Endothelial cell of umbilical vein (primary cell): ENCODE data around the gene RTKN. TPM values are rescaled to one million over a fixed set of nuclear protein-coding genes. Genes with fewer than 3 reads are reported as not detected.
A peak's percentile ranks its signal among the peaks of the same experiment; 100 is the strongest.

Experiments
- BruUV-seq: library from RNA; stranded (reverse); fragments of 400-500 nt; replicated peaks from 2 replicates; lab custom pipeline; 2021; lab: Mats Ljungman, UMichigan
- CTCF ChIA-PET: fragments of 300-600, 350-600 bp; sonication (Branson Sonifier 250); formaldehyde crosslinking; loops from one replicate; lab custom pipeline; 2021; ENCODE audit warnings: antibody characterized with exemption, inconsistent platforms; lab: Charles Lee
- POLR2A ChIA-PET: fragments of 300-600, 350-600 bp; sonication (Branson Sonifier 250); formaldehyde crosslinking; loops from one replicate; lab custom pipeline; 2021; ENCODE audit warnings: antibody characterized with exemption, inconsistent platforms; lab: Charles Lee
- DNase-seq: peaks from one replicate; pipeline ENCODE4 v3.0.0-alpha.2; 2011; ENCODE audit warnings: low read depth, low spot score
- FAIRE-seq: peaks from 2 replicates; lab custom pipeline; 2011; peaks lifted over from hg19 to GRCh38; lab: Jason Lieb, UNC
- H2AFZ ChIP-seq: 2 replicates; pipeline ENCODE4 v1.6.0; 2012; ENCODE audit warnings: low read depth, low read length, control low read depth, inconsistent platforms
- H3K27ac ChIP-seq: 2 replicates; pipeline ENCODE4 v1.5.1; 2011; ENCODE audit warnings: low read depth, mild to moderate bottlenecking, control low read depth, low read length, moderate library complexity; ENCODE audit not compliant: insufficient read depth
- H3K27me3 ChIP-seq, 2 experiments: 2 replicates each; pipeline versions ENCODE4 v1.6.0 to v1.6.1; 2011; ENCODE audit warnings: low read length in 2 of 2, mixed read lengths in 1 of 2; ENCODE audit not compliant: control insufficient read depth in 2 of 2, insufficient read depth in 2 of 2
- H3K36me3 ChIP-seq, 2 experiments: 2 replicates in 1 of 2; 3 replicates in 1 of 2; pipeline ENCODE4 v1.5.1; 2011; ENCODE audit warnings: low read length in 2 of 2, mild to moderate bottlenecking in 1 of 2, moderate library complexity in 1 of 2; ENCODE audit not compliant: control insufficient read depth in 2 of 2, insufficient read depth in 2 of 2; ENCODE audit errors: extremely low read depth in 1 of 2
- H3K4me1 ChIP-seq: 3 replicates; pipeline ENCODE4 v1.5.1; 2011; ENCODE audit warnings: mild to moderate bottlenecking, low read length; ENCODE audit not compliant: control insufficient read depth, insufficient read depth; ENCODE audit errors: extremely low read depth
- H3K4me2 ChIP-seq: 2 replicates; pipeline ENCODE4 v1.6.1; 2011; ENCODE audit warnings: low read length, control low read depth, mixed read lengths; ENCODE audit not compliant: insufficient read depth
- H3K4me3 ChIP-seq, 3 experiments: fragments of 200-600 bp in 1 of 3; sonication (generic), shearing (Covaris generic) in 1 of 3; replicated peaks in 1 of 3; 2 replicates each; pipeline ENCODE4 v1.5.1; 2011 to 2016; ENCODE audit warnings: control low read depth in 3 of 3, low read length in 3 of 3, mild to moderate bottlenecking in 2 of 3, inconsistent platforms in 1 of 3, low read depth in 1 of 3, moderate library complexity in 1 of 3; ENCODE audit not compliant: insufficient read depth in 1 of 3
- H3K79me2 ChIP-seq: 2 replicates; pipeline ENCODE4 v1.6.0; 2012; ENCODE audit warnings: low read length, inconsistent platforms; ENCODE audit not compliant: control insufficient read depth, insufficient read depth
- H3K9ac ChIP-seq: replicated peaks from 2 replicates; pipeline ENCODE3; 2011; ENCODE audit warnings: low read length, control low read depth; ENCODE audit not compliant: insufficient read depth; ENCODE audit errors: extremely low read depth
- H3K9me1 ChIP-seq: replicated peaks from 3 replicates; pipeline ENCODE4 v1.6.0; 2011; ENCODE audit warnings: mild to moderate bottlenecking, low read length; ENCODE audit not compliant: control insufficient read depth, insufficient read depth; ENCODE audit errors: extremely low read depth
- H3K9me3 ChIP-seq: replicated peaks from 2 replicates; pipeline ENCODE4 v1.5.1; 2012; ENCODE audit warnings: low read length, inconsistent platforms; ENCODE audit not compliant: control insufficient read depth, insufficient read depth
- H4K20me1 ChIP-seq: replicated peaks from 2 replicates; pipeline ENCODE3; 2011; ENCODE audit warnings: mild to moderate bottlenecking, low read length; ENCODE audit not compliant: control insufficient read depth, insufficient read depth; ENCODE audit errors: extremely low read depth
- CTCF ChIP-seq, 2 donors: IDR thresholded peaks; 1 replicate in 1 of 2; 2 replicates in 1 of 2; pipeline ENCODE4 v1.5.1; 2011; ENCODE audit warnings: low read length in 2 of 2, mild to moderate bottlenecking in 2 of 2, moderate library complexity in 2 of 2, control low read depth in 1 of 2, inconsistent platforms in 1 of 2, low read depth in 1 of 2; ENCODE audit not compliant: insufficient read depth in 1 of 2; ENCODE audit errors: extremely low read depth in 1 of 2
- EZH2 ChIP-seq: IDR thresholded peaks from 2 replicates; pipeline ENCODE4 v1.6.1; 2012; ENCODE audit warnings: borderline replicate concordance, low read depth, mild to moderate bottlenecking, moderate library complexity, low read length, inconsistent platforms; ENCODE audit not compliant: severe bottlenecking
- FOS ChIP-seq: IDR thresholded peaks from 2 replicates; pipeline ENCODE4 v1.6.1; 2011; ENCODE audit warnings: mild to moderate bottlenecking, low read length, moderate library complexity, borderline replicate concordance; ENCODE audit not compliant: insufficient read depth
- GATA2 ChIP-seq: IDR thresholded peaks from 2 replicates; pipeline ENCODE4 v1.7.0; 2011; ENCODE audit warnings: low read depth, mild to moderate bottlenecking, moderate library complexity, mixed read lengths, low read length; ENCODE audit not compliant: insufficient read length, insufficient read depth
- JUN ChIP-seq: IDR thresholded peaks from 2 replicates; pipeline ENCODE4 v1.6.1; 2011; ENCODE audit warnings: borderline replicate concordance, low read depth; ENCODE audit not compliant: insufficient read length, insufficient read depth
- MYC ChIP-seq: IDR thresholded peaks from one replicate; pipeline ENCODE4 v1.6.1; 2011; ENCODE audit warnings: mild to moderate bottlenecking, low read depth, low read length
- POLR2A ChIP-seq: IDR thresholded peaks from 2 replicates; pipeline ENCODE4 v1.6.1; 2012; ENCODE audit warnings: low read depth, mild to moderate bottlenecking, control low read depth, low read length
- POLR2AphosphoS5 ChIP-seq: IDR thresholded peaks from 2 replicates; pipeline ENCODE4 v1.6.1; 2012; ENCODE audit warnings: low read depth, mild to moderate bottlenecking, control low read depth, low read length, moderate library complexity; ENCODE audit not compliant: insufficient read depth
- dilution Hi-C: fragments of 300-500 bp; cut with MboI; formaldehyde crosslinking; loops from one replicate; pipeline ENCODE4 v1.15.0; 2019; ENCODE audit warnings: low sequenced_read_pairs; ENCODE audit not compliant: extremely low pct_ligation_motif_present
- intact Hi-C: fragments of 100-400 bp; cut with micrococcal nuclease; formaldehyde crosslinking; loops from one replicate; pipeline ENCODE4 v1.10.0; 2022
- polyA plus RNA-seq, 4 experiments: library from polyadenylated mRNA; depleted of rRNA in 3 of 4; stranded (reverse) in 3 of 4; unstranded in 1 of 4; fragments of >200 nt; gene quantifications; 2 replicates each; pipeline versions ENCODE4 v1.2.1 to v1.2.3, GENCODE V29; 2011 to 2012; ENCODE audit warnings: missing spikeins in 1 of 4
- total RNA-seq: library from RNA; stranded (reverse); gene quantifications from 2 replicates; pipeline ENCODE4 v1.2.3, GENCODE V29; 2021
- TF ChIP-seq, protein P1 (sequence below): IDR thresholded peaks from 2 replicates; pipeline ENCODE4 v1.6.1; 2011; ENCODE audit not compliant: insufficient read depth, insufficient read length

The RTKN gene
- total and polyA plus RNA-seq, 2 donors (not counting 3 experiments of a cell fraction or from before 2014, with no cell fraction given), result 20.0 to 20.7 TPM

DNA sequence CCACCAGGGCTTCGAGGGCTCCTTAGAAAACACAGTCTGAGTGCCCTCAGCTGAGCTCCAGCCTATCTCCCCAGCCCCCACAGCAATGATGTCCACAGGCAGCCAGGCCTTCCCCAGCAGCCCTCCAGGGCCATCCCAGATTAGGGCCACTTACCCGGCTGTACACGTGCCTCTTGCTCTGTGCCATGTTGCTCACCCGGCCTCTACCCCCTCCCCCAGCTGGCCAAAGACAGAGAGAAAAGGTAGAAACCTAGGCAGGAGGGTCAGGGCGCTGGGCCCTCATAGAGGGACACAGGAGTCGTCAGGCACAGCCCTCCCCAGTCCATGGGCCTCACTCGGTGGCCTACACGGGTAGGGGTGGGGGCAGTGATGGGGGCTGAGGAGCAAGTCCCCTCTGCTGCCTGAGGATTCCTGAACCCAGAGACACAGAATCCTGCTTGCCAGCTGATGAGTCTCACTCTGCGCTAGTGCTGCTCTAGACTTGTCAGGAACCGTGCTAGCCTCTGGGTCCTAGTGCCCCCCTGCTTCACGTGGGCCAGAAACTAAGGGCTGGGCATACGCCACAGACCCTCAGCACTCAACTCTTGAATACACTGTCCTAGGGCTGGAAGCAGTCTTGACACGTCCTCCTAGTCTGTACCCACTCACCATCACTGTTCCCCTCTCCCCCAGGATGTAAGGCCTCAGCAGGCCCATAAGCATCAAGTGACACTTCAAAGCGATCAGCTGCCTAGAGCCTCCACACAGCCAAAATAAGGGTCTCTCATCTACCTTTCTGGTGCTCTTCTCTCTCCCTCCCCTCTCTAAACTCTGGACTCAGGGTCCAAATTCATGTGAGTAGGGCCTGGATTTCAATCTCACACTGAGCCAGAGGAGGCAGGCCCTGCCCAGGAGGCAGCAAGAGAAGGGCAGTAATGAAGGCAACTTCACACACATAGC is 61.6 kb downstream of the RTKN start, which contains the start of gene DCTN1:
DCTN1 (minus strand) TSS at position 461 of the 939 bp plus-strand sequence; CDS start at position 187, 274 bp downstream.
- CTCF ChIA-PET, result interaction anchor here (1.7 to 2.2 kb wide), 2 partner anchors 11 to 45 kb away, joined by 4 to 15 read pairs; no protein-coding TSS in a partner anchor
- no peaks in the 10 kb centered on the region for H3K9me1 ChIP-seq
- FAIRE-seq (peak; percentile 91), DNase-seq (peak; percentile 30)
- H2AFZ ChIP-seq, result no peak within 1 kb of the TSS
- dilution Hi-C loops (no loop called here), intact Hi-C loops (no loop called here)
- no peaks in the 10 kb centered on the region for H3K27me3 ChIP-seq
- TF ChIP-seq CTCF (IDR thresholded peaks at IDR 0.05; ENCODE audit: extremely low read depth in 1 of 2, insufficient read depth in 1 of 2, low read depth in 1 of 2, low read length in 2 of 2) (no peak), POLR2AphosphoS5 (no peak), JUN (no peak), POLR2A (no peak), MYC (no peak), FOS (no peak), GATA2 (no peak), EZH2 (no peak)
- TF ChIP-seq, protein P1, sequence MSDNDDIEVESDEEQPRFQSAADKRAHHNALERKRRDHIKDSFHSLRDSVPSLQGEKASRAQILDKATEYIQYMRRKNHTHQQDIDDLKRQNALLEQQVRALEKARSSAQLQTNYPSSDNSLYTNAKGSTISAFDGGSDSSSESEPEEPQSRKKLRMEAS, result no peak
- peaks cover 5% of the 10 kb centered on the region for H3K4me1 ChIP-seq
- no peak within 1 kb of the TSS for H3K27ac ChIP-seq
- POLR2A ChIA-PET, result interaction anchor here (0.8 kb wide), 1 partner anchor 12 kb away, joined by 6 read pairs; no protein-coding TSS in a partner anchor
- H3K4me2 ChIP-seq, result no peak within 1 kb of the TSS
- peaks cover 0 to 14% of the 10 kb centered on the region in 2 experiments for H3K36me3 ChIP-seq
- H4K20me1 ChIP-seq, result no peaks in the 10 kb centered on the region
- no peak within 1 kb of the TSS for H3K4me3 ChIP-seq
- no peak within 1 kb of the TSS for H3K9ac ChIP-seq
- no peaks in the 10 kb centered on the region for H3K9me3 ChIP-seq
- no TSS peak for BruUV-seq
- H3K79me2 ChIP-seq, result peaks cover 38% of the 10 kb centered on the region
